Prostate gland (tissue), 2 donors: ENCODE data around the gene SCAANT1. TPM values are rescaled to one million over a fixed set of nuclear protein-coding genes. Genes with fewer than 3 reads are reported as not detected.

ENCODE experiments used
- DNase-seq: peaks from one replicate; pipeline ENCODE4 v3.0.0-alpha.2; 2019; ENCODE audit warnings: low spot score
- H3K27ac ChIP-seq, 2 donors: fragments of 200-600 bp; sonication (generic); 2 replicates each; pipeline ENCODE4 v1.5.1; 2017 to 2019
- H3K27me3 ChIP-seq: fragments of 200-600 bp; sonication (generic); replicated peaks from 2 replicates; pipeline ENCODE4 v1.5.1; 2019; ENCODE audit not compliant: insufficient read depth
- H3K36me3 ChIP-seq, 2 donors: fragments of 200-600 bp; sonication (generic); 1 replicate in 1 of 2; 2 replicates in 1 of 2; pipeline versions ENCODE4 v1.5.1 to v1.8.1; 2017 to 2019
- H3K4me1 ChIP-seq: fragments of 200-600 bp; sonication (generic); replicated peaks from 2 replicates; pipeline ENCODE4 v1.5.1; 2019
- H3K4me3 ChIP-seq, 2 donors: fragments of 200-600 bp; sonication (generic); 2 replicates each; pipeline ENCODE4 v1.5.1; 2017 to 2019
- H3K9me3 ChIP-seq: fragments of 200-600 bp; sonication (generic); 2 replicates; pipeline ENCODE4 v1.5.1; 2017
- POLR2A ChIP-seq: fragments of 450-650 bp; IDR thresholded peaks from one replicate; pipeline ENCODE4 v1.6.1; 2016; ENCODE audit warnings: antibody characterized with exemption, mild to moderate bottlenecking
- POLR2AphosphoS5 ChIP-seq: sonication (generic); formaldehyde crosslinking; IDR thresholded peaks from one replicate; pipeline ENCODE4 v1.6.1; 2017; ENCODE audit warnings: antibody characterized with exemption
- WGBS: methylation state at CpG from one replicate; pipeline ENCODE4 v1.1.5; 2018; 5-methylcytosine and 5-hydroxymethylcytosine counted together
- intact Hi-C: fragments of 100-400 bp; cut with DNase I; formaldehyde crosslinking; loops from one replicate; pipeline ENCODE4 v1.14.2; 2022
- total RNA-seq, 2 donors: library from RNA; depleted of rRNA; stranded (reverse); fragments of >200 nt; gene quantifications; one replicate each; pipeline ENCODE4 v1.1.0, GENCODE V29; 2016
- TF ChIP-seq, protein P1 (sequence below), 4 experiments: fragments of 200-600 bp in 2 of 4; fragments of 450-650 bp in 2 of 4; sonication (generic) in 2 of 4; IDR thresholded peaks; 1 replicate in 3 of 4; 2 replicates in 1 of 4; pipeline ENCODE4 v1.5.1; 2016 to 2019; ENCODE audit warnings: antibody characterized with exemption in 4 of 4, mild to moderate bottlenecking in 2 of 4, moderate library complexity in 2 of 4

The SCAANT1 gene
- total RNA-seq, 2 donors from 2014 or later: not detected

DNA sequence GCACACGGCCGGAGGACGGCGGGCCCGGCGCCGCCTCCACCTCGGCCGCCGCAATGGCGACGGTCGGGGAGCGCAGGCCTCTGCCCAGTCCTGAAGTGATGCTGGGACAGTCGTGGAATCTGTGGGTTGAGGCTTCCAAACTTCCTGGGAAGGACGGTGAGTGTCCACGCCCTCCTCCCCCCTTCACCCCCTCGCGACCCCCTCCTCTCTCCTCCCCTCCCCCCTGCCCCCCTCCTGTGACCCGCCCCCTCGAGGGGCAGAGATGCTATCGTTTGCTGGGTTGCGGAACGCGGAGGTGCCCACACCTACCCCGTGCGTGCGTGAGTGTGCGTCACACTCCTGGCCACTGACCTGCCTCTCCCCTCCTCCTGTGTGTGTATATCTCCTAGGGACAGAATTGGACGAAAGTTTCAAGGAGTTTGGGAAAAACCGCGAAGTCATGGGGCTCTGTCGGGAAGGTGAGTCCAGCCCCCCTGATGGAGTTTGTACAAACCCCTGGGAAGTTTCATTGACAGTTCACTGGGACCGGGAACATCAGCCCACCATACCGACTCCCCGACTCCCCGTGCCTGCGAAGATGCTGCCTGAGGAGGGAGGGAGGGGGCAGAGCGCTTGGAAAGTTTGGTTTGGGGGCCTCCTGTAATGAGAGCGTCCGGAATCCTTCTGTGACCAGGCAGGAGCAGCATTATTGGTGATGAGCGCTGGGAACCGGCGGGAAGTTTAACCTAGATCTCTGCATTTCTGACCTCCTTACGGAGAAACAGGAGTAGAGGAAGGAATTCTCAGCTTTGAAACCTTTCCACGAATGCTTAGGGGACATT lies 795 bp upstream of the SCAANT1 start:
- Histone ChIP-seq H3K27me3 (no peaks in the 10 kb centered on the region), H3K9me3 (no peaks in the 10 kb centered on the region), H3K4me3 (peak overlapping the region; percentile 79 to 93), H3K27ac (peak overlapping the region; percentile 93 to 98), H3K36me3 (no peaks in the 10 kb centered on the region), H3K4me1 (peaks cover 3% of the 10 kb centered on the region)
- 3% methylated on average over 37 of the region's 46 CpGs for WGBS
- DNase-seq: peak; percentile 51
- intact Hi-C loops: loop anchor here (5.0 kb wide), 2 partner anchors 49 to 79 kb away; no protein-coding TSS in a partner anchor
- TF ChIP-seq POLR2A: no peak
- TF ChIP-seq, protein P1, sequence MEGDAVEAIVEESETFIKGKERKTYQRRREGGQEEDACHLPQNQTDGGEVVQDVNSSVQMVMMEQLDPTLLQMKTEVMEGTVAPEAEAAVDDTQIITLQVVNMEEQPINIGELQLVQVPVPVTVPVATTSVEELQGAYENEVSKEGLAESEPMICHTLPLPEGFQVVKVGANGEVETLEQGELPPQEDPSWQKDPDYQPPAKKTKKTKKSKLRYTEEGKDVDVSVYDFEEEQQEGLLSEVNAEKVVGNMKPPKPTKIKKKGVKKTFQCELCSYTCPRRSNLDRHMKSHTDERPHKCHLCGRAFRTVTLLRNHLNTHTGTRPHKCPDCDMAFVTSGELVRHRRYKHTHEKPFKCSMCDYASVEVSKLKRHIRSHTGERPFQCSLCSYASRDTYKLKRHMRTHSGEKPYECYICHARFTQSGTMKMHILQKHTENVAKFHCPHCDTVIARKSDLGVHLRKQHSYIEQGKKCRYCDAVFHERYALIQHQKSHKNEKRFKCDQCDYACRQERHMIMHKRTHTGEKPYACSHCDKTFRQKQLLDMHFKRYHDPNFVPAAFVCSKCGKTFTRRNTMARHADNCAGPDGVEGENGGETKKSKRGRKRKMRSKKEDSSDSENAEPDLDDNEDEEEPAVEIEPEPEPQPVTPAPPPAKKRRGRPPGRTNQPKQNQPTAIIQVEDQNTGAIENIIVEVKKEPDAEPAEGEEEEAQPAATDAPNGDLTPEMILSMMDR (IDR thresholded peaks at IDR 0.05): no peak
- TF ChIP-seq POLR2AphosphoS5: peak; percentile 11

DNA sequence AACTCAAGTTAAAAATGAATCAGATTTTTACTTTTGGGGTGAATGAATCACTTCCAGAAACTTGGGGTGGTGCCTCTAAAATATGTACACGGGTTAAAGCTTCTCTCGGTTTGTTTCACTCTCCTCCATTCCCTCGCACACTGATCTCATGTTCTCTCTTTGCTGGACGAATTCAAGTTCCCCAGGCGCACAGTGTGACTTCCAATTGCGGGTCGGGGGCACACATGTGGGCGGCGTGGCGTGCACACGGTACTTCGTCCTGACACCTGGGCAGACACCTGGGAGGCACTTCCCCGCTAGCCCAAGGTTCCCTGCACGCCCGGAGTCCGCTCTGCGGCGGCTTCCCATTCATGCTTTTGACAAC lies 692 bp downstream of the SCAANT1 start:
- DNase-seq: no peak
- under 1% methylated on average over 18 of the region's 18 CpGs for WGBS
- H3K27ac ChIP-seq: peak overlapping the region; percentile 93 to 98
- H3K36me3 ChIP-seq: no peaks in the 10 kb centered on the region
- H3K27me3 ChIP-seq: no peaks in the 10 kb centered on the region
- intact Hi-C loops: loop anchor here (5.0 kb wide), 2 partner anchors 51 to 81 kb away; no protein-coding TSS in a partner anchor
- no peaks in the 10 kb centered on the region for H3K9me3 ChIP-seq
- peak overlapping the region; percentile 79 to 93 for H3K4me3 ChIP-seq
- TF ChIP-seq POLR2AphosphoS5 (no peak), POLR2A (no peak)
- TF ChIP-seq, protein P1 (IDR thresholded peaks at IDR 0.05): no peak
- peaks cover 3% of the 10 kb centered on the region for H3K4me1 ChIP-seq

DNA sequence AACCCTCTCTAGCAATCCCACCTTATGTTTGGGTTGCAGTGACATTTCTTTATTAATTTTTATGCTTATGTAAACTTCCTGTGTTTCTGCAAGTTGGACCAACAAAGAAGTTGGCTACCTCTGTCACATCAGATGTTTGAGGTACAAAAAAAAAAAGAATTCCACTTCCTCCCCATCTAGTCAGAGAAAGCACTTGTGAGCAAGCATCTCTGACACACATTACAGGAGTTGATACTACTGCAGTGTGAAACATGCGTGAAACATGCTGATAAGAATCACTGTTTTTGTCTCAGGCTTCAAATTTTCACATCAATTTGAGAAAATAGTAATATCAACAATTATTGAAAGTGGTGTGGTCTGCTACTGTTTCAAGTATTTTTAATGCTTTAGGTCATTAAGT lies 1.3 kb downstream of the SCAANT1 start:
- H3K4me1 ChIP-seq: peaks cover 3% of the 10 kb centered on the region
- TF ChIP-seq POLR2AphosphoS5: no peak
- TF ChIP-seq, protein P1 (IDR thresholded peaks at IDR 0.05): no peak
- TF ChIP-seq POLR2A: no peak
- H3K4me3 ChIP-seq: no peak overlapping the region
- no peaks in the 10 kb centered on the region for H3K36me3 ChIP-seq
- DNase-seq: no peak
- WGBS: 69% methylated on average over 1 of the region's 1 CpG
- no peaks in the 10 kb centered on the region for H3K27me3 ChIP-seq
- H3K9me3 ChIP-seq: no peaks in the 10 kb centered on the region
- peak overlapping the region in 1 of 2 donors; percentile 93 for H3K27ac ChIP-seq
- intact Hi-C loops: loop anchor here (5.0 kb wide), 2 partner anchors 51 to 81 kb away; no protein-coding TSS in a partner anchor

DNA sequence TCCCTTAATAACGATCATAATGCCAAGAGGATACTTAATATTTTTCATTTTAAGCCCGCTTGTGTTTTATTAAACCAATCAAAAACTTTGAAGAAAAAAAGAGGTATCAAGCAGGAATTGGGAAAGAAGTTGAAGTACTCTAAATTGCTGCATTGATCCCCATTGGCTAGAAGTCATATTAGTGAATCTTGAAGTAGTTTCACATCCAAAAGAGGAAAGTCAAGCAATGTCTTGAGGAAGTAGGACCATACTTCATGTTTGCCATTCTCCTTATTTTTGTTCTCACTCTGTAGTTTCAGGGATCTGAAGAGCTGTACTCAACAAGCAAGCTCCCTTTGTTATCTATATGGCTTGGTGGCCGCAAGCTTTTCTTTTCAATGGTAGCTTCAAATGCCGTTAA lies 2.2 kb downstream of the SCAANT1 start:
- no peak overlapping the region for H3K27ac ChIP-seq
- no peak for TF ChIP-seq POLR2A
- no peak for TF ChIP-seq POLR2AphosphoS5
- TF ChIP-seq, protein P1 (IDR thresholded peaks at IDR 0.05): no peak
- H3K36me3 ChIP-seq: no peaks in the 10 kb centered on the region
- H3K9me3 ChIP-seq: no peaks in the 10 kb centered on the region
- intact Hi-C loops: loop anchor here (5.0 kb wide), 2 partner anchors 52 to 82 kb away; no protein-coding TSS in a partner anchor
- WGBS: 91% methylated on average over 4 of the region's 4 CpGs
- H3K4me3 ChIP-seq: no peak overlapping the region
- peaks cover 3% of the 10 kb centered on the region for H3K4me1 ChIP-seq
- no peaks in the 10 kb centered on the region for H3K27me3 ChIP-seq
- DNase-seq: no peak

DNA sequence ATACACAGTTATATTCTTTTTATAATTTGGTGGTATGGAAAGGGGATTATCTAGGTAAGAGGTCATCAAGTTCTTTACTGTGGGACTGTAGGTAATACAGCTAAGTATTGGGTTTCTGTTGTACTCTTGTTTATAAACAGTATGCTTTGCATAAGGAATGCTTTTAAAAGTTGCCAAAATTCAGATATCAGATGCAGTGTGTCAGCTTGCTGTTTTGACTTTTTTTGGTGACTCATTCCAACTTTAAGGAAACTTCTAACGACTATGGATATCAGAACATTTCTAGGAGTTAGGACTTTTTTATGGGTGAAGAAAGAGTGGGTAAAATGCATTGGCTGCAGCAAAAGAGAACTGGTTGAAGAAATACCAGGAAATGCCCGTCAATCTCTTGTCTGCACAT lies 2.8 kb downstream of the SCAANT1 start:
- Histone ChIP-seq H3K9me3 (no peaks in the 10 kb centered on the region), H3K36me3 (no peaks in the 10 kb centered on the region), H3K27ac (no peak overlapping the region), H3K4me3 (no peak overlapping the region), H3K27me3 (no peaks in the 10 kb centered on the region), H3K4me1 (peaks cover 3% of the 10 kb centered on the region)
- intact Hi-C loops: no loop called here
- TF ChIP-seq, protein P1 (IDR thresholded peaks at IDR 0.05): no peak
- TF ChIP-seq POLR2AphosphoS5: no peak
- TF ChIP-seq POLR2A: no peak
- WGBS: 80% methylated on average over 2 of the region's 2 CpGs
- DNase-seq: no peak
